ENCODE results near the gene SLC18A2. TPM values are rescaled to one million over a fixed set of nuclear protein-coding genes. Genes with fewer than 3 reads are reported as not detected.

SLC18A2 gene
- total RNA-seq, 1 experiment from 2014 or later = not detected

- H3K4me1 ChIP-seq (ENCODE audit: low read length) = peaks cover 13% of the 10 kb centered on the region
- no peak overlapping the region for H3K4me2 ChIP-seq (ENCODE audit: low read depth, low read length, poor library complexity, severe bottlenecking)
- H3K9me2 ChIP-seq (replicated peaks; ENCODE audit: insufficient read depth, low read length) = no peaks in the 10 kb centered on the region
- DNase-seq = peak; percentile 37
- H2AFZ ChIP-seq (ENCODE audit: low read length) = no peak overlapping the region
- H4K20me1 ChIP-seq (ENCODE audit: insufficient read depth, low read depth, low read length) = no peaks in the 10 kb centered on the region
- no peaks in the 10 kb centered on the region for H3K79me2 ChIP-seq (ENCODE audit: low read length)
- H3K9ac ChIP-seq (ENCODE audit: low read length) = no peak overlapping the region
- H3K4me3 ChIP-seq (ENCODE audit: low read length) = no peak overlapping the region
- H3K27ac ChIP-seq (ENCODE audit: low read length) = no peak overlapping the region
- no peaks in the 10 kb centered on the region for H3K9me3 ChIP-seq (ENCODE audit: low read length)
- H3K36me3 ChIP-seq (ENCODE audit: insufficient read depth, low read length) = no peaks in the 10 kb centered on the region
- no peaks in the 10 kb centered on the region for H3K27me3 ChIP-seq (ENCODE audit: low read length)
These were observed 20.6 kb downstream of the SLC18A2 start for GRCh38 chr10:117261501-117261900.

- Histone ChIP-seq H3K9me2 (replicated peaks; ENCODE audit: insufficient read depth, low read length) (no peaks in the 10 kb centered on the region), H3K4me1 (ENCODE audit: low read length) (peaks cover 13% of the 10 kb centered on the region), H2AFZ (ENCODE audit: low read length) (no peak overlapping the region), H3K27me3 (ENCODE audit: low read length) (no peaks in the 10 kb centered on the region), H3K36me3 (ENCODE audit: insufficient read depth, low read length) (no peaks in the 10 kb centered on the region), H3K79me2 (ENCODE audit: low read length) (no peaks in the 10 kb centered on the region), H3K9ac (ENCODE audit: low read length) (no peak overlapping the region), H3K9me3 (ENCODE audit: low read length) (no peaks in the 10 kb centered on the region), H3K27ac (ENCODE audit: low read length) (no peak overlapping the region), H4K20me1 (ENCODE audit: insufficient read depth, low read depth, low read length) (no peaks in the 10 kb centered on the region), H3K4me3 (ENCODE audit: low read length) (no peak overlapping the region), H3K4me2 (ENCODE audit: low read depth, low read length, poor library complexity, severe bottlenecking) (no peak overlapping the region)
- no peak for DNase-seq
These were observed 21.5 kb downstream of the SLC18A2 start for GRCh38 chr10:117262291-117262902.

- no peak overlapping the region for H3K4me2 ChIP-seq (ENCODE audit: low read depth, low read length, poor library complexity, severe bottlenecking)
- no peak overlapping the region for H3K9ac ChIP-seq (ENCODE audit: low read length)
- H3K4me1 ChIP-seq (ENCODE audit: low read length) = peaks cover 13% of the 10 kb centered on the region
These were observed 22.0 kb downstream of the SLC18A2 start for GRCh38 chr10:117262903-117263293.

GRCh38 chr10:117264782-117265181, 23.9 kb downstream of the SLC18A2 start:
- H3K9me2 ChIP-seq (replicated peaks; ENCODE audit: insufficient read depth, low read length) = no peaks in the 10 kb centered on the region
- no peak overlapping the region for H3K4me3 ChIP-seq (ENCODE audit: low read length)
- H4K20me1 ChIP-seq (ENCODE audit: insufficient read depth, low read depth, low read length) = no peaks in the 10 kb centered on the region
- no peak for DNase-seq
- H3K9ac ChIP-seq (ENCODE audit: low read length) = no peak overlapping the region
- H3K27me3 ChIP-seq (ENCODE audit: low read length) = no peaks in the 10 kb centered on the region
- no peaks in the 10 kb centered on the region for H3K36me3 ChIP-seq (ENCODE audit: insufficient read depth, low read length)
- no peak overlapping the region for H3K27ac ChIP-seq (ENCODE audit: low read length)
- no peak overlapping the region for H2AFZ ChIP-seq (ENCODE audit: low read length)
- no peak overlapping the region for H3K4me2 ChIP-seq (ENCODE audit: low read depth, low read length, poor library complexity, severe bottlenecking)
- no peaks in the 10 kb centered on the region for H3K79me2 ChIP-seq (ENCODE audit: low read length)
- peaks cover 13% of the 10 kb centered on the region for H3K4me1 ChIP-seq (ENCODE audit: low read length)
- H3K9me3 ChIP-seq (ENCODE audit: low read length) = no peaks in the 10 kb centered on the region

More at GRCh38 chr10:117262903-117263293, 22.0 kb downstream of the SLC18A2 start:
- Histone ChIP-seq H3K27me3 (ENCODE audit: low read length) (no peaks in the 10 kb centered on the region), H2AFZ (ENCODE audit: low read length) (no peak overlapping the region), H3K4me3 (ENCODE audit: low read length) (no peak overlapping the region), H3K9me3 (ENCODE audit: low read length) (no peaks in the 10 kb centered on the region), H4K20me1 (ENCODE audit: insufficient read depth, low read depth, low read length) (no peaks in the 10 kb centered on the region), H3K36me3 (ENCODE audit: insufficient read depth, low read length) (no peaks in the 10 kb centered on the region), H3K27ac (ENCODE audit: low read length) (no peak overlapping the region), H3K79me2 (ENCODE audit: low read length) (no peaks in the 10 kb centered on the region), H3K9me2 (replicated peaks; ENCODE audit: insufficient read depth, low read length) (no peaks in the 10 kb centered on the region)
- DNase-seq = no peak

- Histone ChIP-seq H3K4me1 (ENCODE audit: low read length) (peaks cover 13% of the 10 kb centered on the region), H3K36me3 (ENCODE audit: insufficient read depth, low read length) (no peaks in the 10 kb centered on the region), H3K9ac (ENCODE audit: low read length) (no peak overlapping the region), H2AFZ (ENCODE audit: low read length) (no peak overlapping the region), H3K9me3 (ENCODE audit: low read length) (no peaks in the 10 kb centered on the region), H3K4me3 (ENCODE audit: low read length) (no peak overlapping the region), H4K20me1 (ENCODE audit: insufficient read depth, low read depth, low read length) (no peaks in the 10 kb centered on the region), H3K9me2 (replicated peaks; ENCODE audit: insufficient read depth, low read length) (no peaks in the 10 kb centered on the region), H3K4me2 (ENCODE audit: low read depth, low read length, poor library complexity, severe bottlenecking) (no peak overlapping the region), H3K79me2 (ENCODE audit: low read length) (no peaks in the 10 kb centered on the region), H3K27me3 (ENCODE audit: low read length) (no peaks in the 10 kb centered on the region), H3K27ac (ENCODE audit: low read length) (no peak overlapping the region)
- DNase-seq = no peak
These were observed 25.5 kb downstream of the SLC18A2 start for GRCh38 chr10:117266400-117266799.

GRCh38 chr10:117266812-117267211, 25.9 kb downstream of the SLC18A2 start:
- Histone ChIP-seq H3K9ac (ENCODE audit: low read length) (no peak overlapping the region), H3K4me3 (ENCODE audit: low read length) (no peak overlapping the region)

GRCh38 chr10:117268258-117268657, 27.3 kb downstream of the SLC18A2 start:
- Histone ChIP-seq H3K36me3 (ENCODE audit: insufficient read depth, low read length) (no peaks in the 10 kb centered on the region), H2AFZ (ENCODE audit: low read length) (no peak overlapping the region), H3K9ac (ENCODE audit: low read length) (no peak overlapping the region), H3K4me1 (ENCODE audit: low read length) (peaks cover under 1% of the 10 kb centered on the region; the same call in 1 of the 2 replicates), H3K79me2 (ENCODE audit: low read length) (no peaks in the 10 kb centered on the region), H3K9me3 (ENCODE audit: low read length) (no peaks in the 10 kb centered on the region), H4K20me1 (ENCODE audit: insufficient read depth, low read depth, low read length) (no peaks in the 10 kb centered on the region), H3K27me3 (ENCODE audit: low read length) (no peaks in the 10 kb centered on the region), H3K27ac (ENCODE audit: low read length) (no peak overlapping the region), H3K9me2 (replicated peaks; ENCODE audit: insufficient read depth, low read length) (no peaks in the 10 kb centered on the region), H3K4me2 (ENCODE audit: low read depth, low read length, poor library complexity, severe bottlenecking) (no peak overlapping the region), H3K4me3 (ENCODE audit: low read length) (no peak overlapping the region)
- DNase-seq = no peak

More at GRCh38 chr10:117266812-117267211, 25.9 kb downstream of the SLC18A2 start:
- no peak overlapping the region for H3K4me2 ChIP-seq (ENCODE audit: low read depth, low read length, poor library complexity, severe bottlenecking)
- H3K79me2 ChIP-seq (ENCODE audit: low read length) = no peaks in the 10 kb centered on the region
- no peaks in the 10 kb centered on the region for H3K27me3 ChIP-seq (ENCODE audit: low read length)
- peaks cover 13% of the 10 kb centered on the region for H3K4me1 ChIP-seq (ENCODE audit: low read length)
- H3K36me3 ChIP-seq (ENCODE audit: insufficient read depth, low read length) = no peaks in the 10 kb centered on the region
- no peaks in the 10 kb centered on the region for H3K9me2 ChIP-seq (replicated peaks; ENCODE audit: insufficient read depth, low read length)
- no peaks in the 10 kb centered on the region for H4K20me1 ChIP-seq (ENCODE audit: insufficient read depth, low read depth, low read length)
- no peaks in the 10 kb centered on the region for H3K9me3 ChIP-seq (ENCODE audit: low read length)
- DNase-seq = no peak
- no peak overlapping the region for H2AFZ ChIP-seq (ENCODE audit: low read length)
- no peak overlapping the region for H3K27ac ChIP-seq (ENCODE audit: low read length)

GRCh38 chr10:117268907-117269306, 28.0 kb downstream of the SLC18A2 start:
- no peaks in the 10 kb centered on the region for H4K20me1 ChIP-seq (ENCODE audit: insufficient read depth, low read depth, low read length)
- H3K36me3 ChIP-seq (ENCODE audit: insufficient read depth, low read length) = no peaks in the 10 kb centered on the region
- H3K4me1 ChIP-seq (ENCODE audit: low read length) = no peaks in the 10 kb centered on the region
- H3K4me2 ChIP-seq (ENCODE audit: low read depth, low read length, poor library complexity, severe bottlenecking) = no peak overlapping the region
- no peak overlapping the region for H3K9ac ChIP-seq (ENCODE audit: low read length)
- DNase-seq = no peak
- H3K9me3 ChIP-seq (ENCODE audit: low read length) = no peaks in the 10 kb centered on the region
- no peak overlapping the region for H3K27ac ChIP-seq (ENCODE audit: low read length)
- no peaks in the 10 kb centered on the region for H3K9me2 ChIP-seq (replicated peaks; ENCODE audit: insufficient read depth, low read length)
- no peaks in the 10 kb centered on the region for H3K27me3 ChIP-seq (ENCODE audit: low read length)
- no peak overlapping the region for H2AFZ ChIP-seq (ENCODE audit: low read length)
- H3K79me2 ChIP-seq (ENCODE audit: low read length) = no peaks in the 10 kb centered on the region
- H3K4me3 ChIP-seq (ENCODE audit: low read length) = no peak overlapping the region
